Neuronal stem cell (in vitro differentiated cells): ENCODE results near the gene WAC.
"Not testable (repeated sequence)": the region's sequence is repeated elsewhere in the genome, so short reads cannot be mapped to it uniquely, and the experiment has no call there.

Source experiments
- DNase-seq: peaks from one replicate; pipeline ENCODE4 v3.0.0-alpha.2; 2013; ENCODE audit warnings: low spot score
- H2AFZ ChIP-seq: one replicate; pipeline ENCODE4 v1.6.1; 2013; ENCODE audit warnings: mild to moderate bottlenecking, low read length, inconsistent platforms
- H2AK5ac ChIP-seq: 2 replicates; pipeline ENCODE4 v1.6.1; 2013; ENCODE audit warnings: low read depth, mild to moderate bottlenecking, inconsistent platforms, low read length, moderate library complexity, mixed read lengths
- H2BK120ac ChIP-seq: 2 replicates; pipeline ENCODE4 v1.6.1; 2013; ENCODE audit warnings: low read depth, mild to moderate bottlenecking, inconsistent platforms, low read length, moderate library complexity, mixed read lengths
- H2BK12ac ChIP-seq: one replicate; pipeline ENCODE4 v1.6.1; 2013; ENCODE audit warnings: low read length, inconsistent platforms
- H2BK15ac ChIP-seq: 2 replicates; pipeline ENCODE4 v1.6.1; 2013; ENCODE audit warnings: mild to moderate bottlenecking, low read length, inconsistent platforms, mixed read lengths
- H2BK5ac ChIP-seq: one replicate; pipeline ENCODE4 v1.6.1; 2013; ENCODE audit warnings: inconsistent platforms, mild to moderate bottlenecking, low read length, moderate library complexity
- H3K14ac ChIP-seq: one replicate; pipeline ENCODE4 v1.6.1; 2013; ENCODE audit warnings: low read length, inconsistent platforms
- H3K18ac ChIP-seq: 2 replicates; pipeline ENCODE4 v1.6.1; 2013; ENCODE audit warnings: low read length, inconsistent platforms
- H3K23ac ChIP-seq: 2 replicates; pipeline ENCODE4 v1.6.1; 2013; ENCODE audit warnings: low read depth, mild to moderate bottlenecking, mixed read lengths, low read length, inconsistent platforms; ENCODE audit not compliant: poor library complexity
- H3K27ac ChIP-seq: replicated peaks from 3 replicates; pipeline ENCODE4 v1.5.1; 2013; ENCODE audit warnings: low read length, inconsistent platforms
- H3K27me3 ChIP-seq, 3 experiments: 2 replicates each; pipeline ENCODE4 v1.6.1; 2013; ENCODE audit warnings: low read length in 3 of 3, mild to moderate bottlenecking in 2 of 3, inconsistent platforms in 1 of 3, low read depth in 1 of 3, mixed read lengths in 1 of 3, moderate library complexity in 1 of 3; ENCODE audit not compliant: control insufficient read depth in 3 of 3, insufficient read depth in 3 of 3
- H3K36me3 ChIP-seq, 2 donors: replicated peaks in 1 of 2; 2 replicates each; pipeline ENCODE4 v1.6.1; 2013; ENCODE audit warnings: low read length in 2 of 2; ENCODE audit not compliant: control insufficient read depth in 2 of 2, insufficient read depth in 2 of 2
- H3K4ac ChIP-seq: 2 replicates; pipeline ENCODE4 v1.6.1; 2013; ENCODE audit warnings: inconsistent platforms, mild to moderate bottlenecking, low read length, moderate library complexity
- H3K4me1 ChIP-seq, 2 donors: 1 replicate in 1 of 2; 2 replicates in 1 of 2; pipeline ENCODE4 v1.6.1; 2013; ENCODE audit warnings: low read length in 2 of 2, low read depth in 1 of 2; ENCODE audit not compliant: control insufficient read depth in 2 of 2, insufficient read depth in 1 of 2
- H3K4me2 ChIP-seq: one replicate; pipeline ENCODE4 v1.6.1; 2013; ENCODE audit warnings: mild to moderate bottlenecking, low read length, inconsistent platforms; ENCODE audit not compliant: insufficient read depth, poor library complexity, severe bottlenecking
- H3K4me3 ChIP-seq, 2 donors: 2 replicates each; pipeline ENCODE4 v1.5.1; 2013; ENCODE audit warnings: low read length in 2 of 2, mild to moderate bottlenecking in 2 of 2, inconsistent platforms in 1 of 2, moderate library complexity in 1 of 2
- H3K79me1 ChIP-seq: one replicate; pipeline ENCODE4 v1.6.1; 2013; ENCODE audit warnings: low read depth, mild to moderate bottlenecking, inconsistent platforms, low read length, moderate library complexity
- H3K9ac ChIP-seq: one replicate; pipeline ENCODE4 v1.6.1; 2013; ENCODE audit warnings: mild to moderate bottlenecking, low read depth, low read length, inconsistent platforms; ENCODE audit not compliant: poor library complexity
- H3K9me3 ChIP-seq, 2 donors: replicated peaks in 1 of 2; 2 replicates each; pipeline versions ENCODE3 to v1.6.1; 2013; ENCODE audit warnings: low read length in 2 of 2, mild to moderate bottlenecking in 2 of 2, inconsistent platforms in 1 of 2, low read depth in 1 of 2, mixed read lengths in 1 of 2, moderate library complexity in 1 of 2; ENCODE audit not compliant: control insufficient read depth in 2 of 2, insufficient read depth in 1 of 2
- H4K8ac ChIP-seq: one replicate; pipeline ENCODE4 v1.6.1; 2013; ENCODE audit warnings: low read depth, mild to moderate bottlenecking, inconsistent platforms, low read length, moderate library complexity
- H4K91ac ChIP-seq: one replicate; pipeline ENCODE4 v1.6.1; 2013; ENCODE audit warnings: low read length, low read depth, mild to moderate bottlenecking, inconsistent platforms; ENCODE audit not compliant: poor library complexity
- WGBS, 2 donors: extraction: QIAGEN DNeasy Blood & Tissue Kit; methylation state at CpG; one replicate each; pipeline ENCODE4 v1.1.7; 2013; ENCODE audit warnings: missing lambda C conversion rate in 2 of 2, mixed read lengths in 1 of 2; ENCODE audit not compliant: insufficient read length in 2 of 2, insufficient replicate concordance in 1 of 2; ENCODE audit errors: extremely low coverage in 2 of 2; 5-methylcytosine and 5-hydroxymethylcytosine counted together

WAC gene

GRCh38 chr10:28520346-28520745 lies 12.6 kb upstream of the WAC start:
- H2BK120ac ChIP-seq, result no peak overlapping the region
- H2AFZ ChIP-seq, result no peak overlapping the region
- H3K4me1 ChIP-seq, result no peaks in the 10 kb centered on the region
- no peak overlapping the region for H3K4me3 ChIP-seq
- H3K23ac ChIP-seq, result no peak overlapping the region
- H3K79me1 ChIP-seq, result no peaks in the 10 kb centered on the region
- no peak overlapping the region for H3K14ac ChIP-seq
- H2AK5ac ChIP-seq, result no peak overlapping the region
- H3K36me3 ChIP-seq, result peaks cover 6 to 19% of the 10 kb centered on the region in 2 donors
- H2BK5ac ChIP-seq, result no peak overlapping the region
- no peak overlapping the region for H3K9ac ChIP-seq
- WGBS, 2 donors, result no CpG with 5 or more reads among the region's 3 CpGs
- H3K4me2 ChIP-seq, result no peak overlapping the region
- H4K8ac ChIP-seq, result no peak overlapping the region
- no peak overlapping the region for H4K91ac ChIP-seq
- no peak overlapping the region for H3K4ac ChIP-seq
- no peak overlapping the region for H3K18ac ChIP-seq
- no peak for DNase-seq
- no peak overlapping the region for H2BK12ac ChIP-seq
- H3K27ac ChIP-seq, result no peak overlapping the region
- H3K9me3 ChIP-seq, result peaks cover 7 to 18% of the 10 kb centered on the region in 2 donors
- H3K27me3 ChIP-seq, result no peaks in the 10 kb centered on the region
- no peak overlapping the region for H2BK15ac ChIP-seq

DNA sequence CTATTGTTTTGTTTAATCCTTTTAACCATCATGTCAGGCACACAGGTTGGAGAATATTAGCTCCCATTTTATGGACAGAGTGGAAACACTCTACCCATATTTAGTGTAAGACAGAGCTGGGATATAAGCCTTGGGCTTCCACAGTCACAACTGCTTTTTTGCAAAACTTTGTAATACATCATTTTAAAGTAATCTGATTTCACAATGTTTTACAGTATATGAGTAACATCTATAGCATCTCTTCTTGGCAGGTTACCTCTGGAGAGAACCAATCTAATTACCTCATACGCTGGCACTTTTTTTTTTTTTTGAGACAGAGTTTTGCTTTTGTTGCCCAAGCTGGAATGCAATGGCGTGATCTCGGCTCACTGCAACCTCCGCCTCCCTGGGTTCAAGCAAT lies 12.1 kb upstream of the WAC start:
- H3K9me3 ChIP-seq, result peaks cover 7 to 23% of the 10 kb centered on the region in 2 donors
- not testable (repeated sequence) for H4K8ac ChIP-seq, H3K18ac ChIP-seq, H2BK12ac ChIP-seq, H3K9ac ChIP-seq, H3K4me2 ChIP-seq, H3K4me1 ChIP-seq, DNase-seq, H3K79me1 ChIP-seq, H3K4ac ChIP-seq, H2BK15ac ChIP-seq, H3K23ac ChIP-seq, H2AK5ac ChIP-seq, H2AFZ ChIP-seq, H3K4me3 ChIP-seq, H3K27me3 ChIP-seq, H3K27ac ChIP-seq, H2BK120ac ChIP-seq, H2BK5ac ChIP-seq, H4K91ac ChIP-seq, H3K14ac ChIP-seq
- no CpG with 5 or more reads among the region's 4 CpGs for WGBS, 2 donors
- peaks cover 6 to 24% of the 10 kb centered on the region in 2 donors for H3K36me3 ChIP-seq

DNA sequence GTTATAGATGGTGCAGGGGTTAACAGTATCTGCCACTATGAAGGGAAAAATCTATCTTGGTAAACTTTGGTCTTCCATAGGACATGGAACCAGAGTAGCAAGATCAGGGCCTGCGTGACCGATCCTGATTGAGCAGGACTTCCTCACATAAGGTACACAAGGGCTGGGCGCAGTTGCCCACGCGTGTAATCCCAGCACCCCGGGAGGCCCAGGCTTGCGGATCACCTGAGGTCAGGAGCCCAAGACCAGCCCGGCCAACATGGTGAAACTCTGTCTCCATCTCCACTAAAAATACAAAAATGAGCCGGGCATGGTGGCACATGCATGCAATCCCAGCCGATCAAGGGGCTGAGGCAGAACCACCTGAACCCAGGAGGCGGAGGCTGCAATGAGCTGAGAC lies 11.0 kb upstream of the WAC start:
- H3K4me3 ChIP-seq, H2BK5ac ChIP-seq, H2BK120ac ChIP-seq, DNase-seq, H3K18ac ChIP-seq, H3K4me1 ChIP-seq, H2BK12ac ChIP-seq, H3K79me1 ChIP-seq, H2AK5ac ChIP-seq, H3K14ac ChIP-seq, H3K4me2 ChIP-seq, H3K23ac ChIP-seq, H3K27me3 ChIP-seq, H2BK15ac ChIP-seq, H3K4ac ChIP-seq, H2AFZ ChIP-seq, H3K27ac ChIP-seq, H4K8ac ChIP-seq, H4K91ac ChIP-seq, H3K9ac ChIP-seq: not testable (repeated sequence)
- Histone ChIP-seq H3K36me3 (peaks cover 6 to 32% of the 10 kb centered on the region in 2 donors), H3K9me3 (peaks cover 7 to 27% of the 10 kb centered on the region in 2 donors)
- WGBS, 2 donors, result no CpG with 5 or more reads among the region's 11 CpGs

DNA sequence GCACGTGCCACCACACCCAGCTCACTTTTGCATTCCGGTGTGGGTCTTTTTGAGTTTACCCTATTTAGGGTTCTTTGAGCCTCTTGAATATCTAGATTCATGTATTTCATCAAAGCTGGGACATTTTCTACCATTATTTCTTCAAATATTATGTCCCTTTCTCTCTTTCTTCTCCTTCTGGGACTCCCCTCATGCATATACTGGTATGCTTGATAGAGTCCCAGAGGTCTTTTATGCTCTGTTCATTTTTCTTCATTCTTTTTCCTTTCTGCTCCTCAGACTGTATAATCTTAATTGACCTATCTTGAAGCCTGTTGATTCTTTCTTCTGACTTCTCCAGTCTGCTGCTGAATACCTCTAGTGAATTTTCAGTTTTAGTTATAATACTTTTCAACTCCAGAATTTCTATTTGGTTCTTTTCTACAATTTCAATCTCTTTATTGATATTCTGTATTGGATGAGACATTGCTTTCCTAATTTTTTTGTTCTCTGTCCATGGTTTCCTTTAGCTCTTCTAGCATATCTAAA lies 9.1 kb upstream of the WAC start:
- no peaks in the 10 kb centered on the region for H3K79me1 ChIP-seq
- no peak overlapping the region for H2AK5ac ChIP-seq
- peaks cover 6 to 32% of the 10 kb centered on the region in 2 donors for H3K36me3 ChIP-seq
- H3K23ac ChIP-seq, result no peak overlapping the region
- DNase-seq, result no peak
- no peak overlapping the region for H4K8ac ChIP-seq
- H3K9ac ChIP-seq, result no peak overlapping the region
- no peak overlapping the region for H3K14ac ChIP-seq
- no peak overlapping the region for H3K4ac ChIP-seq
- no CpG with 5 or more reads among the region's 2 CpGs for WGBS, 2 donors
- H2BK120ac ChIP-seq, result no peak overlapping the region
- no peak overlapping the region for H3K27ac ChIP-seq
- H3K4me3 ChIP-seq, result no peak overlapping the region
- H2BK15ac ChIP-seq, result no peak overlapping the region
- H2BK12ac ChIP-seq, result no peak overlapping the region
- H2AFZ ChIP-seq, result no peak overlapping the region
- no peaks in the 10 kb centered on the region for H3K4me1 ChIP-seq
- no peak overlapping the region for H4K91ac ChIP-seq
- H3K4me2 ChIP-seq, result no peak overlapping the region
- peaks cover 7 to 27% of the 10 kb centered on the region in 2 donors for H3K9me3 ChIP-seq
- H3K27me3 ChIP-seq, result no peaks in the 10 kb centered on the region
- H3K18ac ChIP-seq, result no peak overlapping the region
- no peak overlapping the region for H2BK5ac ChIP-seq
